ENCODE data around the gene TRERF1. TPM values are rescaled to one million over a fixed set of nuclear protein-coding genes. Genes with fewer than 3 reads are reported as not detected.

Gene TRERF1
- total RNA-seq, 4 donors from 2014 or later, result 1.6 to 4.1 (median 2.6) TPM

GRCh38 chr6:42345696-42346416 lies 105.9 kb downstream of the TRERF1 start:
- no peak for DNase-seq
- H3K36me3 ChIP-seq, result no peaks in the 10 kb centered on the region
- no peak overlapping the region for H3K4me3 ChIP-seq (replicated peaks in 1 of 3)
- H3K27me3 ChIP-seq, result no peaks in the 10 kb centered on the region
- no peak overlapping the region for H3K27ac ChIP-seq
- H3K9me3 ChIP-seq, result no peaks in the 10 kb centered on the region
- H3K4me1 ChIP-seq, result no peaks in the 10 kb centered on the region
- 89 to 92% methylated on average over 6 to 8 of the region's 8 CpGs for WGBS, 2 donors
- intact Hi-C loops (cut with DNase I), result no loop called here
- TF ChIP-seq POLR2A (IDR thresholded peaks at IDR 0.05), result no peak

- 83 to 89% methylated on average over 1 of the region's 1 CpG for whole genome bisulfite sequencing, 2 donors
- Histone ChIP-seq H3K4me3 (replicated peaks in 1 of 3) (no peak overlapping the region), H3K4me1 (peaks cover 0 to 2% of the 10 kb centered on the region in 2 donors), H3K27ac (no peak overlapping the region), H3K36me3 (no peaks in the 10 kb centered on the region), H3K9me3 (no peaks in the 10 kb centered on the region), H3K27me3 (no peaks in the 10 kb centered on the region)
- intact Hi-C loops (cut with DNase I), result no loop called here
- TF ChIP-seq, protein P1, sequence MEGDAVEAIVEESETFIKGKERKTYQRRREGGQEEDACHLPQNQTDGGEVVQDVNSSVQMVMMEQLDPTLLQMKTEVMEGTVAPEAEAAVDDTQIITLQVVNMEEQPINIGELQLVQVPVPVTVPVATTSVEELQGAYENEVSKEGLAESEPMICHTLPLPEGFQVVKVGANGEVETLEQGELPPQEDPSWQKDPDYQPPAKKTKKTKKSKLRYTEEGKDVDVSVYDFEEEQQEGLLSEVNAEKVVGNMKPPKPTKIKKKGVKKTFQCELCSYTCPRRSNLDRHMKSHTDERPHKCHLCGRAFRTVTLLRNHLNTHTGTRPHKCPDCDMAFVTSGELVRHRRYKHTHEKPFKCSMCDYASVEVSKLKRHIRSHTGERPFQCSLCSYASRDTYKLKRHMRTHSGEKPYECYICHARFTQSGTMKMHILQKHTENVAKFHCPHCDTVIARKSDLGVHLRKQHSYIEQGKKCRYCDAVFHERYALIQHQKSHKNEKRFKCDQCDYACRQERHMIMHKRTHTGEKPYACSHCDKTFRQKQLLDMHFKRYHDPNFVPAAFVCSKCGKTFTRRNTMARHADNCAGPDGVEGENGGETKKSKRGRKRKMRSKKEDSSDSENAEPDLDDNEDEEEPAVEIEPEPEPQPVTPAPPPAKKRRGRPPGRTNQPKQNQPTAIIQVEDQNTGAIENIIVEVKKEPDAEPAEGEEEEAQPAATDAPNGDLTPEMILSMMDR (IDR thresholded peaks at IDR 0.05), result no peak
- no peak for TF ChIP-seq POLR2A (IDR thresholded peaks at IDR 0.05)
- no peak for DNase-seq
Observed at GRCh38 chr6:42344756-42345155, 107.0 kb downstream of the TRERF1 start.

DNA sequence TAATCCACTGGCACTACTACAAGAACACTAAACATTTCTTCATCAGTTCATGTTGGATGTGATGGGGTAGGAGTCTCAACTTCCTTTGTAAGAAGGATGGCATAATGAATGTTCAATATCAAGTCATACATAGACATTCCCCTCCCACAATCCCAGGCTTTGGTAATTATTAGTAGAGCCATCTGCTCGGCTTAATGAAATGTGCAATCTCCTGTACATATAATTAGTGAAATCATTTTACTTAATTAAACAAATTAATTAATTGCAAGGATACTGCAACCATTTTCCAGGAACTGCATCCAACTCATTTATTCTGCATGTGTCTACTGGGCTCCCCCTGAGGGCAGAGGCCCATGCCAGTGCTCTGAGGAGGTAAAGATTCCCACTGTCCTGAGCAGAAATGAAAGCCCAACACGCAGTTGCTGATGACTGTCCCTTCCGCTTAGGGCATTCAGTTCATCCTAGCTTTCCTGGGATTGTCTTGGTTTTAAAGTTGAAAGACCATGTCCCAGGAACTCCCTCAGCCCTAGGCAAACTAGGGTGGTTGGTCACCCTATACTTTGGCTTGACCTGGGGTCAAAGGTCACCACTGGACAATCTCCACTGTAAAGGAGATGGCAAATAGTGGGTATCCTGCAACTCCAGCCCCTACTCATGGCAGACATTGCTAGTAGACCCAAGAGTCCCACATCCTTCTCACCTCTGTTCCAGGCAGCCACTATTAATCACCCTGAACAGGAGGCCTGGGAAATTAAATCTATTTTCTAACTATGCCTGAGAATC lies 109.8 kb downstream of the TRERF1 start:
- Histone ChIP-seq H3K27me3 (no peaks in the 10 kb centered on the region), H3K4me1 (peaks cover 0 to 8% of the 10 kb centered on the region in 2 donors), H3K36me3 (no peaks in the 10 kb centered on the region), H3K9me3 (no peaks in the 10 kb centered on the region), H3K27ac (no peak overlapping the region), H3K4me3 (replicated peaks in 1 of 3) (no peak overlapping the region)
- no peak for DNase-seq
- no peak for TF ChIP-seq POLR2A (IDR thresholded peaks at IDR 0.05)
- TF ChIP-seq, protein P1 (IDR thresholded peaks at IDR 0.05), result no peak
- WGBS, 2 donors, result 96 to 100% methylated on average over 3 of the region's 3 CpGs
- intact Hi-C loops (cut with DNase I), result no loop called here

- peaks cover 0 to 8% of the 10 kb centered on the region in 2 donors for H3K4me1 ChIP-seq
- 95 to 99% methylated on average over 5 of the region's 5 CpGs for WGBS, 2 donors
Observed at GRCh38 chr6:42341221-42341620, 110.5 kb downstream of the TRERF1 start.

GRCh38 chr6:42340511-42340910 lies 111.2 kb downstream of the TRERF1 start:
- H3K27me3 ChIP-seq, result no peaks in the 10 kb centered on the region
- H3K27ac ChIP-seq, result no peak overlapping the region
- TF ChIP-seq POLR2A (IDR thresholded peaks at IDR 0.05), result no peak
- TF ChIP-seq, protein P1 (IDR thresholded peaks at IDR 0.05), result no peak
- intact Hi-C loops (cut with DNase I), result no loop called here
- DNase-seq, result no peak
- WGBS, 2 donors, result 94 to 95% methylated on average over 6 of the region's 6 CpGs
- H3K4me3 ChIP-seq (replicated peaks in 1 of 3), result no peak overlapping the region
- no peaks in the 10 kb centered on the region for H3K36me3 ChIP-seq
- peaks cover 0 to 8% of the 10 kb centered on the region in 2 donors for H3K4me1 ChIP-seq
- no peaks in the 10 kb centered on the region for H3K9me3 ChIP-seq

More at GRCh38 chr6:42341221-42341620, 110.5 kb downstream of the TRERF1 start:
- H3K9me3 ChIP-seq, result no peaks in the 10 kb centered on the region
- DNase-seq, result no peak
- no peak overlapping the region for H3K27ac ChIP-seq
- TF ChIP-seq, protein P1 (IDR thresholded peaks at IDR 0.05), result no peak
- H3K27me3 ChIP-seq, result no peaks in the 10 kb centered on the region
- intact Hi-C loops (cut with DNase I), result no loop called here
- no peaks in the 10 kb centered on the region for H3K36me3 ChIP-seq
- H3K4me3 ChIP-seq (replicated peaks in 1 of 3), result no peak overlapping the region

Measured in thyroid gland (tissue), 4 donors.